Nephron progenitor cell (in vitro differentiated cells): Measurements from ENCODE around the gene UPP1.

ENCODE experiments used
- DNase-seq: peaks from one replicate; pipeline ENCODE4 v3.0.0; 2021
- H3K27ac Mint-ChIP-seq: 2 replicates; pipeline ENCODE4 v1.8.0; 2021; ENCODE audit warnings: mild to moderate bottlenecking, moderate library complexity, mixed read lengths
- H3K27me3 Mint-ChIP-seq: 2 replicates; pipeline ENCODE4 v1.8.0; 2021; ENCODE audit warnings: mild to moderate bottlenecking, low read depth, mixed read lengths; ENCODE audit not compliant: poor library complexity
- H3K36me3 Mint-ChIP-seq: 2 replicates; pipeline ENCODE4 v1.8.0; 2021; ENCODE audit warnings: low read depth, mixed read lengths
- H3K4me1 Mint-ChIP-seq: 2 replicates; pipeline ENCODE4 v1.8.0; 2021; ENCODE audit warnings: mixed read lengths
- H3K4me3 Mint-ChIP-seq: 2 replicates; pipeline ENCODE4 v1.8.0; 2021; ENCODE audit warnings: mild to moderate bottlenecking, moderate library complexity, mixed read lengths
- H3K9me3 Mint-ChIP-seq: 2 replicates; pipeline ENCODE4 v1.8.0; 2021; ENCODE audit warnings: mild to moderate bottlenecking, moderate library complexity, mixed read lengths
- TF ChIP-seq, protein P1 (sequence below): fragments of 200-600 bp; sonication (generic); IDR thresholded peaks from 2 replicates; pipeline ENCODE4 v1.5.0; 2021; ENCODE audit warnings: antibody characterized with exemption

Gene UPP1

DNA sequence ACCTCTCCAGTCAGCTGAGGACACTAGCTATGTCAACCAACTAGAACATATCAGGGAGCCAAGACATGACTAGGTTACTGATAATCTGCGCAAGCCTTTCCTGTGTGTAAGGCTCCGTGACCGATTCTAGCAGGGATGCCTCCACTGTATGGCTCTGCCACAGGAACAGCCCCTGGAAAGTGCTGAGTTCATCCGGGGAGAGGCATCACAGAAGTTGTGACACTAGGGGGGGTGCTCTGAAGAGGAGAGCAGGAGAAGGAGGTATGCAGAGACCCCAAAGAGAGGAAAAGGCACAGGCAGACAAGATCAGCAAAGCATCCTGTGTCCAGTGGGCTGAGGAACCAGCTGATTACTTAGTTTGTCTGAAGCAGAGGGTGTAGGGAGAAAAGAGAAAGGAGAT lies 13.5 kb downstream of the UPP1 start:
- no peak for DNase-seq
- Mint-ChIP-seq H3K27me3 (no peaks in the 10 kb centered on the region), H3K4me1 (no peaks in the 10 kb centered on the region), H3K36me3 (peaks cover 45% of the 10 kb centered on the region), H3K4me3 (no peak overlapping the region), H3K27ac (no peak overlapping the region), H3K9me3 (no peaks in the 10 kb centered on the region)
- TF ChIP-seq, protein P1, sequence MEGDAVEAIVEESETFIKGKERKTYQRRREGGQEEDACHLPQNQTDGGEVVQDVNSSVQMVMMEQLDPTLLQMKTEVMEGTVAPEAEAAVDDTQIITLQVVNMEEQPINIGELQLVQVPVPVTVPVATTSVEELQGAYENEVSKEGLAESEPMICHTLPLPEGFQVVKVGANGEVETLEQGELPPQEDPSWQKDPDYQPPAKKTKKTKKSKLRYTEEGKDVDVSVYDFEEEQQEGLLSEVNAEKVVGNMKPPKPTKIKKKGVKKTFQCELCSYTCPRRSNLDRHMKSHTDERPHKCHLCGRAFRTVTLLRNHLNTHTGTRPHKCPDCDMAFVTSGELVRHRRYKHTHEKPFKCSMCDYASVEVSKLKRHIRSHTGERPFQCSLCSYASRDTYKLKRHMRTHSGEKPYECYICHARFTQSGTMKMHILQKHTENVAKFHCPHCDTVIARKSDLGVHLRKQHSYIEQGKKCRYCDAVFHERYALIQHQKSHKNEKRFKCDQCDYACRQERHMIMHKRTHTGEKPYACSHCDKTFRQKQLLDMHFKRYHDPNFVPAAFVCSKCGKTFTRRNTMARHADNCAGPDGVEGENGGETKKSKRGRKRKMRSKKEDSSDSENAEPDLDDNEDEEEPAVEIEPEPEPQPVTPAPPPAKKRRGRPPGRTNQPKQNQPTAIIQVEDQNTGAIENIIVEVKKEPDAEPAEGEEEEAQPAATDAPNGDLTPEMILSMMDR = no peak

DNA sequence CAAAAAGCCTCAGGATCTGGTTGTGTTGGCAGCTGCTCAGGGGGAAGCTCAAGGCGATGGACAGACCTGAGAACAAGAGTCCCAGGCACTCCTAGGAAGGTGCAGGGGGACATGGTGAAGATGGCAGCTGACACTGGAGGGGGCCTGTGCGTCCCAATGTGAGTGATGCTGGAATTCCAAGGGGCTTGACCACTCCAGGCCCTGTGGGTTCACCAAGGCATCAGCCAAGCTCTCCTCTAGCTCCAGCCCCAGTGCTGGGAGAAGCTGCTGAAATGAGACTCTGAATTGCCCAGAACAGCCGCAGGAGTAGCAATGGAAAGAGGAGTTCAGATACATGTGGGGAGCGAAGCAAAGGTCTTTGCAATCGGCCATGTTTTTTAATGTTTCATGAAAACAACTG lies 16.0 kb downstream of the UPP1 start:
- TF ChIP-seq, protein P1 = no peak
- H3K4me3 Mint-ChIP-seq = no peak overlapping the region
- peaks cover 10% of the 10 kb centered on the region for H3K4me1 Mint-ChIP-seq
- H3K36me3 Mint-ChIP-seq = peaks cover 54% of the 10 kb centered on the region
- no peaks in the 10 kb centered on the region for H3K9me3 Mint-ChIP-seq
- H3K27ac Mint-ChIP-seq = no peak overlapping the region
- H3K27me3 Mint-ChIP-seq = peaks cover 2% of the 10 kb centered on the region
- DNase-seq = no peak

DNA sequence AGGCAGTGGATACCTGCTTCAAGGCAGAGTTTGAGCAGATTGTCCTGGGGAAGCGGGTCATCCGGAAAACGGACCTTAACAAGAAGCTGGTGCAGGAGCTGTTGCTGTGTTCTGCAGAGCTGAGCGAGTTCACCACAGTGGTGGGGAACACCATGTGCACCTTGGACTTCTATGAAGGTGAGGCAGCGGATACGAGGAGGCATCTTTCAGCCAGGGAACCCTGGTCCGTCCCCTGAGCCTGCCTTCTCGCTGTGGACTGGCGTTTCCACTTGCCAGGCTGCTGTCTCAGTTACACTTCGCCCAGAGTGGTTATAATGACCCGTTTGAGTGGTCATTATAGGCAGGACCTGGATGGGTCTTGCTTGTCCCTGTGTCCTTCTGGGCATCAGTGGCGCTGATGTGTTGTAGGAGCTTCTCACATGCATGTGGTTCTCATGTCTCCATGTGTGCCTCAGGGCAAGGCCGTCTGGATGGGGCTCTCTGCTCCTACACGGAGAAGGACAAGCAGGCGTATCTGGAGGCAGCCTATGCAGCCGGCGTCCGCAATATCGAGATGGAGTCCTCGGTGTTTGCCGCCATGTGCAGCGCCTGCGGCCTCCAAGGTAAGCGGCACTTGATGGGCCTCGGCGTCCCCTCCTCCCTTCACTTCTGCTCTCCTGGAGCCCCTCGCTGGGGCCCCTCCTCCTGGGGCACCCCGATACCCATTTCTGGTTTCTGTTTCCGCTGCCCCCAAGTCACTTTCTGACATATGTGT lies 18.0 kb downstream of the UPP1 start:
- no peak overlapping the region for H3K4me3 Mint-ChIP-seq

DNA sequence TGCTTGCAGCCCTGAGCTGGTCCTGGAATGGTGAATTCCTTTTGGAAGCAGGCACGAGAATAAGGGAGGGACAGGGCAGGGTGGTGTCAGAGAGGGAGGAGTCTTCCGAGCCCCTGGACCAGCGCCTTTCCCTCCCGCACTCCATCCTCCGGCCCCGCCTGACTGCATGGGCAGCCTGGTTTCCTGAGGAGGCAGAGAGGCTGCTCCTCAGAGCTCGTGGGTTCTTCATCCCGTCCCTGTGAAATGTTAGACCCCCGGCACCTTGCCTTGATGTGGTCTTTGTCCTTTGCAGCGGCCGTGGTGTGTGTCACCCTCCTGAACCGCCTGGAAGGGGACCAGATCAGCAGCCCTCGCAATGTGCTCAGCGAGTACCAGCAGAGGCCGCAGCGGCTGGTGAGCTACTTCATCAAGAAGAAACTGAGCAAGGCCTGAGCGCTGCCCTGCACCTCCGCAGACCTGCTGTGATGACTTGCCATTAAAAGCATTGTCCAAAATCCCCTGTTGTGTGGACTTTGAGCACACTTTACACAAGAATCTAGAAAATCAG lies 18.9 kb downstream of the UPP1 start:
- peaks cover 42% of the 10 kb centered on the region for H3K36me3 Mint-ChIP-seq
- H3K27me3 Mint-ChIP-seq = peaks cover 7% of the 10 kb centered on the region
- no peaks in the 10 kb centered on the region for H3K9me3 Mint-ChIP-seq
- H3K4me3 Mint-ChIP-seq = no peak overlapping the region
- DNase-seq = no peak
- no peak overlapping the region for H3K27ac Mint-ChIP-seq
- peaks cover 30% of the 10 kb centered on the region for H3K4me1 Mint-ChIP-seq
- TF ChIP-seq, protein P1 = no peak

More for the DNA sequence above, 18.0 kb downstream of the UPP1 start:
- TF ChIP-seq, protein P1 = no peak
- H3K4me1 Mint-ChIP-seq = peaks cover 26% of the 10 kb centered on the region
- H3K36me3 Mint-ChIP-seq = peaks cover 51% of the 10 kb centered on the region
- H3K27me3 Mint-ChIP-seq = peaks cover 7% of the 10 kb centered on the region
- no peaks in the 10 kb centered on the region for H3K9me3 Mint-ChIP-seq
- no peak overlapping the region for H3K27ac Mint-ChIP-seq
- no peak for DNase-seq

DNA sequence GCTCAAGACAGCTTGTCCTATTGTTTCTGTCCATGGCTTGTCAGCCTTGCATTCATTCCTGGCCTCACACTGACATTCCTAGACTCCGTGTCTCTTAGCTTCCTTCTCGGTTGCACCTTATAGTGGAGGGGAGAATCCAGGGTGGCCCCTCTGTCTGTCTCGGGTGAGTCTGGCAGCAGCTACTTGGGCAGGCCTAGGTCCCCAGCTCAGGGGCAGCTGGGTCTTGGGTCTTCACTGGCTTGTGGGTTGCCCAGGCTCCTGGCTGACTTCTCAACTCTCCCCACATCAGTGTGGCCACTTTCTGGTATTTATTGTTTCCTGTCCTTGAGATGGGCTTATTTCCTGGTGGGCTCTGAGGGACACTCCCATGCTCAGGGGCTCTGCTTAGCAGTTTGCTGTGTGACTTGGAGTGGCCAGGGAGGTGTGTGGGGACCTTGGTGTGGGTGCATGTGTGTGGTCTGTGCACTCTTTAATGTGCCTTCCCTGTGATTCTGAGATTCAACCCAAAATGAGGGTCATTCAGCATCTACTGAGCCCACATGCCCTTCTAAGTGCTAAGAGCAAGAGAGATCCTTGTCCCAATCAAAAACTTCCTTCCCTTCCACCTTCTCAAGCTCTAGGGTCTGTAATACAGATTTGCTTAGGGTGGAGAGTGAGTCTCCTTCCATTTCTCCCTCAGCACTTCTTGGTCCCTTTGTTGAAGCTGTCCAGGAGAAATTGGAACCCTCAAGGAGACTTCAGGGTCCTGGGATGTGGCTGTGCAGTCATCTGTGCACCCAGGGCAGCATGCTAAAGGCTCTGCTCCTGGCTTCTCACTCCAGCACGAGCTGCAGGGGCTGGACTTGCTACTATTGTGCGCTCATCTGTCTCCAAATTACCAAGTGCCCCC lies 20.1 kb downstream of the UPP1 start:
- H3K27ac Mint-ChIP-seq = no peak overlapping the region
- peaks cover 7% of the 10 kb centered on the region for H3K27me3 Mint-ChIP-seq
- DNase-seq = no peak
- no peak overlapping the region for H3K4me3 Mint-ChIP-seq
- H3K4me1 Mint-ChIP-seq = peaks cover 39% of the 10 kb centered on the region
- peaks cover 32% of the 10 kb centered on the region for H3K36me3 Mint-ChIP-seq
- no peaks in the 10 kb centered on the region for H3K9me3 Mint-ChIP-seq
- TF ChIP-seq, protein P1 = no peak
